ENCODE measurements around the gene EMC7. TPM values are rescaled to one million over a fixed set of nuclear protein-coding genes. Genes with fewer than 3 reads are reported as not detected.
"Not testable (repeated sequence)": the region's sequence is repeated elsewhere in the genome, so short reads cannot be mapped to it uniquely, and the experiment has no call there.

The EMC7 gene
- total RNA-seq, 1 experiment from 2014 or later = 42.6 TPM

GRCh38 chr15:34122771-34123183, 21.1 kb upstream of the EMC7 start:
- Histone ChIP-seq H3K4me1 (ENCODE audit: low read length) (no peaks in the 10 kb centered on the region), H3K4me3 (ENCODE audit: low read length) (no peak overlapping the region), H3K9me2 (replicated peaks; ENCODE audit: insufficient read depth, low read length) (no peaks in the 10 kb centered on the region), H3K9me3 (ENCODE audit: low read length) (no peaks in the 10 kb centered on the region), H2AFZ (ENCODE audit: low read length) (no peak overlapping the region), H4K20me1 (ENCODE audit: insufficient read depth, low read depth, low read length) (no peaks in the 10 kb centered on the region), H3K36me3 (ENCODE audit: insufficient read depth, low read length) (no peaks in the 10 kb centered on the region), H3K4me2 (ENCODE audit: low read depth, low read length, poor library complexity, severe bottlenecking) (no peak overlapping the region), H3K79me2 (ENCODE audit: low read length) (no peaks in the 10 kb centered on the region), H3K9ac (ENCODE audit: low read length) (no peak overlapping the region), H3K27ac (ENCODE audit: low read length) (no peak overlapping the region), H3K27me3 (ENCODE audit: low read length) (no peaks in the 10 kb centered on the region)
- peak; percentile 44 for DNase-seq

DNA sequence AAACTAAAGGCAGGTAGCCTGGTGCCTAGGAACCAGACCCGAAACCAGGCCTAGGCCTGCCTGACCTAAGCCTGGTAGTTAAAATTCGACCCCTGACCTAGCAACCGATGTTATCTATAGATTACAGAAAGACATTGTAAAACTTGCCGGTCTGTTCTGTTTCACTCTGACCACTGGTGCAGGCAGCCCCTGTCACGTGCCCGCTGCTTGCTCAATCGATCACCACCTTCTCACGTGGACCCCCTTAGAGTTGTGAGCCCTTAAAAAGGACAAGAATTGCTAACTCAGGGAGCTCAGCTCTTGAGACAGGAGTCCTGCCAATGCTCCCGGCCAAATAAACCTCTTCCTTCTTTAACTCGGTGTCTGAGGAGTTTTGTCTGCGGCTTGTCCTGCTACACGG, 20.1 kb upstream of the EMC7 start:
- H3K27ac ChIP-seq (ENCODE audit: low read length); H3K4me3 ChIP-seq (ENCODE audit: low read length); H3K9ac ChIP-seq (ENCODE audit: low read length); DNase-seq; H3K4me2 ChIP-seq (ENCODE audit: low read depth, low read length, poor library complexity, severe bottlenecking); H2AFZ ChIP-seq (ENCODE audit: low read length); H3K36me3 ChIP-seq (ENCODE audit: insufficient read depth, low read length); H3K9me2 ChIP-seq (replicated peaks; ENCODE audit: insufficient read depth, low read length); H4K20me1 ChIP-seq (ENCODE audit: insufficient read depth, low read depth, low read length); H3K4me1 ChIP-seq (ENCODE audit: low read length); H3K79me2 ChIP-seq (ENCODE audit: low read length); H3K9me3 ChIP-seq (ENCODE audit: low read length); H3K27me3 ChIP-seq (ENCODE audit: low read length): not testable (repeated sequence)

GRCh38 chr15:34120420-34120819, 18.8 kb upstream of the EMC7 start:
- not testable (repeated sequence) for H3K27me3 ChIP-seq (ENCODE audit: low read length); H3K4me3 ChIP-seq (ENCODE audit: low read length); H3K9me2 ChIP-seq (replicated peaks; ENCODE audit: insufficient read depth, low read length); H3K36me3 ChIP-seq (ENCODE audit: insufficient read depth, low read length); H2AFZ ChIP-seq (ENCODE audit: low read length); H4K20me1 ChIP-seq (ENCODE audit: insufficient read depth, low read depth, low read length); DNase-seq; H3K27ac ChIP-seq (ENCODE audit: low read length); H3K9ac ChIP-seq (ENCODE audit: low read length); H3K79me2 ChIP-seq (ENCODE audit: low read length); H3K9me3 ChIP-seq (ENCODE audit: low read length); H3K4me2 ChIP-seq (ENCODE audit: low read depth, low read length, poor library complexity, severe bottlenecking); H3K4me1 ChIP-seq (ENCODE audit: low read length)

GRCh38 chr15:34119291-34119690, 17.6 kb upstream of the EMC7 start:
- Histone ChIP-seq H4K20me1 (ENCODE audit: insufficient read depth, low read depth, low read length) (no peaks in the 10 kb centered on the region), H3K9me2 (replicated peaks; ENCODE audit: insufficient read depth, low read length) (no peaks in the 10 kb centered on the region), H2AFZ (ENCODE audit: low read length) (no peak overlapping the region), H3K9ac (ENCODE audit: low read length) (no peak overlapping the region), H3K4me3 (ENCODE audit: low read length) (no peak overlapping the region), H3K4me2 (ENCODE audit: low read depth, low read length, poor library complexity, severe bottlenecking) (no peak overlapping the region), H3K4me1 (ENCODE audit: low read length) (no peaks in the 10 kb centered on the region), H3K9me3 (ENCODE audit: low read length) (no peaks in the 10 kb centered on the region), H3K27ac (ENCODE audit: low read length) (no peak overlapping the region), H3K27me3 (ENCODE audit: low read length) (no peaks in the 10 kb centered on the region), H3K79me2 (ENCODE audit: low read length) (no peaks in the 10 kb centered on the region), H3K36me3 (ENCODE audit: insufficient read depth, low read length) (no peaks in the 10 kb centered on the region)
- no peak for DNase-seq

- DNase-seq = no peak
- Histone ChIP-seq H3K4me2 (ENCODE audit: low read depth, low read length, poor library complexity, severe bottlenecking) (no peak overlapping the region), H2AFZ (ENCODE audit: low read length) (no peak overlapping the region), H3K9ac (ENCODE audit: low read length) (no peak overlapping the region), H3K27ac (ENCODE audit: low read length) (no peak overlapping the region), H3K4me3 (ENCODE audit: low read length) (no peak overlapping the region), H3K4me1 (ENCODE audit: low read length) (no peaks in the 10 kb centered on the region), H3K9me3 (ENCODE audit: low read length) (no peaks in the 10 kb centered on the region), H3K79me2 (ENCODE audit: low read length) (no peaks in the 10 kb centered on the region), H3K27me3 (ENCODE audit: low read length) (no peaks in the 10 kb centered on the region), H3K9me2 (replicated peaks; ENCODE audit: insufficient read depth, low read length) (no peaks in the 10 kb centered on the region), H3K36me3 (ENCODE audit: insufficient read depth, low read length) (no peaks in the 10 kb centered on the region), H4K20me1 (ENCODE audit: insufficient read depth, low read depth, low read length) (no peaks in the 10 kb centered on the region)
Measured at GRCh38 chr15:34116620-34117019, 15.0 kb upstream of the EMC7 start.

DNA sequence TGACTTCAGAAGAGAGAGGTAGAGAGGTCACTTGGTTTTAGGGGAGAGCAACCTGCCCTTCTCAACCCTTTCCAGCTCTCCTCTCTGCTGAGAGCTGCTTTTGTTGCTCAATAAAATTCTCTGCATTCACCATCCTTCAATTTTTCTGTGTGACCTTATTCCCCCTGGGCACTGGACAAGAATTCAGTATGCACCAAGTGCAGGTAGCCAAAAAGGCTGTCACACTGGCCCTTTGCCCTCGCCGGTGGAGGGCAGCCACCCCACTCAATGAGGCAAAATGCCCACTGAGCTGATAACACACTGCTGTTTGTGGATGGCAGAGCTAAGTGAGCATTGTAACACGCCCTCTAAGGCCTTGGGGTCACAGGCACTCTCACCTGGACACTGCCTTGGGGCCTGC, 13.1 kb upstream of the EMC7 start:
- H3K9ac ChIP-seq (ENCODE audit: low read length) = no peak overlapping the region
- no peaks in the 10 kb centered on the region for H3K9me2 ChIP-seq (replicated peaks; ENCODE audit: insufficient read depth, low read length)
- H3K4me3 ChIP-seq (ENCODE audit: low read length) = no peak overlapping the region
- no peaks in the 10 kb centered on the region for H4K20me1 ChIP-seq (ENCODE audit: insufficient read depth, low read depth, low read length)
- no peak overlapping the region for H3K4me2 ChIP-seq (ENCODE audit: low read depth, low read length, poor library complexity, severe bottlenecking)
- H2AFZ ChIP-seq (ENCODE audit: low read length) = no peak overlapping the region
- no peak for DNase-seq
- no peaks in the 10 kb centered on the region for H3K79me2 ChIP-seq (ENCODE audit: low read length)
- H3K9me3 ChIP-seq (ENCODE audit: low read length) = no peaks in the 10 kb centered on the region
- no peaks in the 10 kb centered on the region for H3K36me3 ChIP-seq (ENCODE audit: insufficient read depth, low read length)
- H3K4me1 ChIP-seq (ENCODE audit: low read length) = peaks cover 13% of the 10 kb centered on the region
- no peak overlapping the region for H3K27ac ChIP-seq (ENCODE audit: low read length)
- no peaks in the 10 kb centered on the region for H3K27me3 ChIP-seq (ENCODE audit: low read length)

DNA sequence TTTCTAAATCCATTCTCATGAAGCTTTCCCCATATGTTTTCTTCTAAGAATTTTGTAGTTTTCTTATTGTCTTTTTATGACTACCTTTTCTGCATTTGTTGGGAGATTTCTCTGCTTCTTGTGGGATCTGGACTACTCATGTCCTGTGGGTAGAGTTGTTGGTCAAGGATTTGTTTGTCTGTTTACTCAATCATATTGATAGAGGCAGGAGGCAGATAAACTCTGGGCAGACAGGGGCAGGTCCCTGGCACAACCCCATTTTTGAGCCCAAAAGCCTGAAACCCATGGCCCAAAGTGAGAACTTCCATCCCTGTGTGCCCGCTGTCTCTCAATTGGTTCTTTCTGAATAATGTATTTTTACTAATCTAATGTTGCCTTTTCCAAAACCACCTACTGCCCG, 12.6 kb upstream of the EMC7 start:
- H3K27me3 ChIP-seq (ENCODE audit: low read length) = no peaks in the 10 kb centered on the region
- H2AFZ ChIP-seq (ENCODE audit: low read length) = no peak overlapping the region
- H3K79me2 ChIP-seq (ENCODE audit: low read length) = no peaks in the 10 kb centered on the region
- H3K9ac ChIP-seq (ENCODE audit: low read length) = no peak overlapping the region
- no peaks in the 10 kb centered on the region for H3K9me2 ChIP-seq (replicated peaks; ENCODE audit: insufficient read depth, low read length)
- H3K4me3 ChIP-seq (ENCODE audit: low read length) = no peak overlapping the region
- no peaks in the 10 kb centered on the region for H3K9me3 ChIP-seq (ENCODE audit: low read length)
- no peaks in the 10 kb centered on the region for H3K36me3 ChIP-seq (ENCODE audit: insufficient read depth, low read length)
- H3K4me1 ChIP-seq (ENCODE audit: low read length) = peaks cover 14% of the 10 kb centered on the region
- no peaks in the 10 kb centered on the region for H4K20me1 ChIP-seq (ENCODE audit: insufficient read depth, low read depth, low read length)
- DNase-seq = no peak
- H3K27ac ChIP-seq (ENCODE audit: low read length) = no peak overlapping the region
- no peak overlapping the region for H3K4me2 ChIP-seq (ENCODE audit: low read depth, low read length, poor library complexity, severe bottlenecking)

GRCh38 chr15:34111488-34111887, 9.8 kb upstream of the EMC7 start:
- Histone ChIP-seq H3K27me3 (ENCODE audit: low read length) (no peaks in the 10 kb centered on the region), H4K20me1 (ENCODE audit: insufficient read depth, low read depth, low read length) (no peaks in the 10 kb centered on the region), H2AFZ (ENCODE audit: low read length) (peak overlapping the region; percentile 49; the same call in 1 of the 2 replicates), H3K9me2 (replicated peaks; ENCODE audit: insufficient read depth, low read length) (no peaks in the 10 kb centered on the region), H3K4me1 (ENCODE audit: low read length) (peaks cover 14% of the 10 kb centered on the region), H3K4me2 (ENCODE audit: low read depth, low read length, poor library complexity, severe bottlenecking) (no peak overlapping the region), H3K79me2 (ENCODE audit: low read length) (no peaks in the 10 kb centered on the region), H3K4me3 (ENCODE audit: low read length) (no peak overlapping the region), H3K9me3 (ENCODE audit: low read length) (no peaks in the 10 kb centered on the region), H3K9ac (ENCODE audit: low read length) (no peak overlapping the region), H3K36me3 (ENCODE audit: insufficient read depth, low read length) (no peaks in the 10 kb centered on the region), H3K27ac (ENCODE audit: low read length) (no peak overlapping the region)
- DNase-seq = no peak
